Esophagus squamous epithelium (tissue), 5 donors: ENCODE measurements around the gene SYT1. TPM values are rescaled to one million over a fixed set of nuclear protein-coding genes. Genes with fewer than 3 reads are reported as not detected.
"Not testable (repeated sequence)": the region's sequence is repeated elsewhere in the genome, so short reads cannot be mapped to it uniquely, and the experiment has no call there.

ENCODE experiments used
- DNase-seq: peaks from one replicate; lab custom pipeline; 2025; lab: John Stamatoyannopoulos, UW
- H3K27ac ChIP-seq, 4 donors: fragments of 200-600 bp; sonication (generic); one replicate each; pipeline ENCODE4 v1.5.1; 2016 to 2019; ENCODE audit warnings: mild to moderate bottlenecking in 1 of 4
- H3K27me3 ChIP-seq, 4 donors: fragments of 200-600 bp; sonication (generic); 1 replicate in 3 of 4; 2 replicates in 1 of 4; pipeline versions ENCODE4 v1.5.1 to v1.6.0; 2017 to 2021; ENCODE audit warnings: antibody characterized with exemption in 1 of 4
- H3K36me3 ChIP-seq, 3 donors: fragments of 200-600 bp; sonication (generic); one replicate each; pipeline ENCODE4 v1.5.1; 2016 to 2019
- H3K4me1 ChIP-seq, 3 donors: fragments of 200-600 bp; sonication (generic); one replicate each; pipeline ENCODE4 v1.5.1; 2017 to 2019
- H3K4me3 ChIP-seq, 4 donors: fragments of 200-600 bp; sonication (generic); 1 replicate in 3 of 4; 2 replicates in 1 of 4; pipeline ENCODE4 v1.5.1; 2016 to 2019; ENCODE audit warnings: mild to moderate bottlenecking in 2 of 4, moderate library complexity in 1 of 4
- H3K9me3 ChIP-seq, 3 donors: fragments of 200-600 bp; sonication (generic); one replicate each; pipeline ENCODE4 v1.5.1; 2016 to 2019
- CTCF ChIP-seq, 6 experiments: fragments of 450-650 bp in 4 of 6; fragments of 200-600 bp in 2 of 6; sonication (generic) in 2 of 6; IDR thresholded peaks; one replicate each; pipeline ENCODE4 v1.5.1; 2016 to 2019; ENCODE audit warnings: antibody characterized with exemption in 6 of 6, mild to moderate bottlenecking in 4 of 6, moderate library complexity in 4 of 6
- POLR2A ChIP-seq, 4 donors: fragments of 450-650 bp; IDR thresholded peaks; one replicate each; pipeline ENCODE4 v1.6.1; 2017; ENCODE audit warnings: antibody characterized with exemption in 4 of 4, mild to moderate bottlenecking in 4 of 4, moderate library complexity in 3 of 4
- WGBS, 2 donors: methylation state at CpG; one replicate each; pipeline ENCODE4 v1.1.5; 2018; 5-methylcytosine and 5-hydroxymethylcytosine counted together
- intact Hi-C: fragments of 100-400 bp; cut with DNase I; formaldehyde crosslinking; loops from one replicate; pipeline ENCODE4 v1.15.0; 2022
- total RNA-seq, 4 donors: library from RNA; depleted of rRNA; stranded (reverse); fragments of >200 nt; gene quantifications; one replicate each; pipeline ENCODE4 v1.1.0, GENCODE V29; 2016
- donor health status: DM: yes; HTN: yes; CAD: no.

SYT1 gene
- total RNA-seq, 4 donors from 2014 or later = 0.26 to 2.7 TPM; not detected in 2

DNA sequence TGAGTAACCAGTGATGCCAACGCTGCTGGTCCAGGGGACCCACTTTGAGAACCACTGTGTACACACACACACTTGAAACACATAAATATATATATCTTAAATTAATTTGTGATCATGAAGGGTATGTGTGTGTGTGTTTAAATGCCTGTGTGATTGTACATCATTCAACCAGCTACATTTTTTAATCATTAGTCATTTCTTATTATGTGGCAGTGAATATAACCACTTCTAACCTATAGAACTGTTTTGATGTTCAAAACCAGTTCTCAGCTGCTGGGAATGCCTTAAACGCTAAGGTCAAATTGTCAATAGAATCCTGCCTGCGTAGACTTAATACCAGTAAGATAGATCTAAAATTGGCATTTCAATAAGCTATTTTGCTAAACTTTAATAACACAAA lies 330.0 kb downstream of the SYT1 start:
- no peak overlapping the region for H3K27ac ChIP-seq
- no peaks in the 10 kb centered on the region for H3K9me3 ChIP-seq
- intact Hi-C loops = no loop called here
- no peaks in the 10 kb centered on the region for H3K27me3 ChIP-seq
- H3K36me3 ChIP-seq = no peaks in the 10 kb centered on the region
- WGBS, 2 donors = 44 to 61% methylated on average over 3 of the region's 3 CpGs
- H3K4me1 ChIP-seq = no peaks in the 10 kb centered on the region
- no peak overlapping the region for H3K4me3 ChIP-seq
- no peak for DNase-seq
- TF ChIP-seq CTCF (IDR thresholded peaks at IDR 0.05) = no peak
- TF ChIP-seq POLR2A (IDR thresholded peaks at IDR 0.05) = no peak

DNA sequence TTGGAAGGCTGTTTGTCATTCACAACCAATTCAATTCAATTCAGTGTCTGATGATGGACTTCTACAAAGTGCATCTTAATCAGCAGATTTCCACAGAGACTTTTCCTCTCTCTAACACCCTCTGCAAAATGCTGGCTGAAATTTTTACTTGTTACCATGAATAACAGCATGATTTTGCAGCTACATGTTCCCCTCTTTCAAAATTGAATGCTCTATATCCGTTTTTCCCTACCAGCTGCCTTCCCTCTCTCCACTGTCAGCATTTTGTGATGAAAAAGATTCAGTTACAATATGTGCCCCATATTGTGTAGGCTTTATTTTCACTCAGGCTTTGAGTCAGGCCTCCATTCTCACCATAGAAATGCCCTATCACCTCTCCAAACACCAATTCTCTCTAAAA lies 334.6 kb downstream of the SYT1 start:
- Histone ChIP-seq H3K9me3 (no peaks in the 10 kb centered on the region), H3K4me3 (no peak overlapping the region), H3K4me1 (no peaks in the 10 kb centered on the region), H3K27me3 (no peaks in the 10 kb centered on the region), H3K36me3 (no peaks in the 10 kb centered on the region), H3K27ac (no peak overlapping the region)
- WGBS, 2 donors = 35 to 37% methylated on average over 1 of the region's 1 CpG
- intact Hi-C loops = no loop called here
- no peak for DNase-seq
- TF ChIP-seq POLR2A (IDR thresholded peaks at IDR 0.05) = no peak
- TF ChIP-seq CTCF (IDR thresholded peaks at IDR 0.05) = no peak

DNA sequence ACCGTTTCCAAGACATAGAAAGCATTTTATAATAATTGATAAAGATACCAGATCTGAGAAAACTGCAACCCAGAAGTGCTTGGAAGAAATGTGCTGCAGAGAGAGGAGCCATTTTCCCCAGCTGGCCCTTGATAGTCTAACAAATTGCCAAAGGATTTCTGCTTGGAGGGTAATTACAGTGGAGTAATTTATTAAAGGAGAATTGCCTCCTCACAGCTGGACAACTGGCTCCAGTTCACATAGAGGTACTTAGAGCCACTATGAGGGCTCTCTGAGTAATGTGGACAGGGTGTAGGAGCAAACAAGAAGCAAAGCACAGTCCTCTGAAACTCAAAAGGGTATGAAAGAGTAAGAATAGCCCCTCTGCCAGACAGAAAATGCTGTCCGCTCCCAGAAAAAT lies 335.6 kb downstream of the SYT1 start:
- Histone ChIP-seq H3K9me3 (no peaks in the 10 kb centered on the region), H3K4me1 (no peaks in the 10 kb centered on the region), H3K4me3 (no peak overlapping the region), H3K27me3 (no peaks in the 10 kb centered on the region), H3K27ac (no peak overlapping the region), H3K36me3 (no peaks in the 10 kb centered on the region)
- 63 to 80% methylated on average over 2 of the region's 2 CpGs for WGBS, 2 donors
- intact Hi-C loops = no loop called here
- TF ChIP-seq POLR2A (IDR thresholded peaks at IDR 0.05) = no peak
- TF ChIP-seq CTCF (IDR thresholded peaks at IDR 0.05) = no peak
- DNase-seq = no peak

DNA sequence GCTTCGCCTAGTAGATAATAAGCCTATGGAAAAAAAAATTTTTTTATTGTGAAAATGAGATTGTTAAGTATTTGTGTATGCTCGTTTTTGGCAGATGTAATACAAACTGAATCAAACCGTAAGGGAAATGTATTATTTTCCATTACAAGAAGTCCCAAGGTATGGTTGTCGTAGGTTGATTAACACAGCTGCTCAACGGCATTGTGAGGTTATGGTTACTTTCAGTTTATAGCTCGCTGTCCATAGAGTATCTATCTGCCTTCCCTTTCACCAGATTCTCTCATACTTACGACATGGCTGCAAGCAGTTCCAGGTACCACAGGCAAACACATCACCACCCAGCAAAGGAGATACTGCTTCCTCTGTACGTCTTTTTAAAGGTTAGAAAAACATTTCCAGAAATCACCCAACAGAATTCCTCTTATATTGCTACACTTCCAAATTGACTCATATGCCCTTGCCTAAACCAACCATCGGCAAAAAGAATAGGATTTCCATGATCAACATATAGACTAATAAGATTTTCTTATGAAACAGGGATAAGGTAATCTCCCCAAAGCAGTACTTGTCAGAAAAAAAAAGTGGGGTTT lies 338.6 kb downstream of the SYT1 start:
- no peak for DNase-seq
- no peaks in the 10 kb centered on the region for H3K36me3 ChIP-seq
- intact Hi-C loops = no loop called here
- no peak overlapping the region for H3K4me3 ChIP-seq
- no peaks in the 10 kb centered on the region for H3K9me3 ChIP-seq
- WGBS, 2 donors = 78 to 79% methylated on average over 9 of the region's 9 CpGs
- no peaks in the 10 kb centered on the region for H3K4me1 ChIP-seq
- H3K27ac ChIP-seq = no peak overlapping the region
- TF ChIP-seq CTCF (IDR thresholded peaks at IDR 0.05) = no peak
- no peak for TF ChIP-seq POLR2A (IDR thresholded peaks at IDR 0.05)
- H3K27me3 ChIP-seq = no peaks in the 10 kb centered on the region

GRCh38 chr12:79206871-79207270 lies 342.3 kb downstream of the SYT1 start:
- Histone ChIP-seq H3K4me3 (no peak overlapping the region), H3K27ac (no peak overlapping the region), H3K4me1 (no peaks in the 10 kb centered on the region), H3K9me3 (no peaks in the 10 kb centered on the region), H3K27me3 (no peaks in the 10 kb centered on the region), H3K36me3 (no peaks in the 10 kb centered on the region)
- WGBS, 2 donors = 53 to 82% methylated on average over 1 of the region's 1 CpG
- no peak for DNase-seq
- TF ChIP-seq POLR2A (IDR thresholded peaks at IDR 0.05) (no peak), CTCF (IDR thresholded peaks at IDR 0.05) (no peak)
- intact Hi-C loops = no loop called here

DNA sequence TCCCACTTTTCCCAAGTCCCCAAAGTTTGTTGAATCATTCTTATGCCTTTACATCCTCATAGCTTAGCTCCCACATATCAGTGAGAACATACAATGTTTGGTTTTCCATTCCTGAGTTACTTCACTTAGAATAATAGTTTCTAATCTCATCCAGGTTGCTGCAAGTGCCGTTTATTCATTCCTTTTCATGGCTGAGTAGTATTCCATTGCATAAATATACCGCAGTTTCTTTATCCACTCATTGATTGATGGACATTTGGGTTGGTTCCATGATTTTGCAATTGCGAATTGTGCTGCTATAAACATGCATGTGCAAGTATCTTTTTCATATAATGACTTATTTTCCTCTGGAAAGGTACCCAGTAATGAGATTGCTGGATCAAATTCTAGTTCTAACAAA lies 345.8 kb downstream of the SYT1 start:
- H3K4me3 ChIP-seq, H3K9me3 ChIP-seq, H3K4me1 ChIP-seq, H3K27ac ChIP-seq, intact Hi-C loops, H3K36me3 ChIP-seq, H3K27me3 ChIP-seq, DNase-seq: not testable (repeated sequence)
- 60 to 67% methylated on average over 3 of the region's 3 CpGs for WGBS, 2 donors
